CD4-positive, alpha-beta T cell (primary cell): Measurements from ENCODE around the gene ABLIM1. TPM values are rescaled to one million over a fixed set of nuclear protein-coding genes. Genes with fewer than 3 reads are reported as not detected.

ENCODE experiments used
- ATAC-seq: fragments of 200-7000 bp; cut with Tn5 transposase; one replicate; pipeline ENCODE4 v1.10.0; 2022; ENCODE audit warnings: mild to moderate bottlenecking; ENCODE audit not compliant: poor library complexity
- CTCF ChIA-PET: fragments of 350-600 bp; sonication (Branson Sonifier 250); formaldehyde crosslinking; loops from one replicate; lab custom pipeline; 2021; ENCODE audit warnings: antibody characterized with exemption, inconsistent platforms; lab: Charles Lee
- POLR2A ChIA-PET: fragments of 350-600 bp; sonication (Branson Sonifier 250); formaldehyde crosslinking; loops from one replicate; lab custom pipeline; 2021; ENCODE audit warnings: antibody characterized with exemption, inconsistent platforms; lab: Charles Lee
- DNase-seq, 14 experiments: peaks; one replicate each; pipeline ENCODE4 v3.0.0-alpha.2; 2013 to 2020; ENCODE audit warnings: mixed read lengths in 2 of 14
- H3K27ac ChIP-seq, 2 donors: one replicate each; pipeline versions ENCODE4 v1.5.1 to v1.7.0; 2013; ENCODE audit warnings: low read length in 2 of 2, low read depth in 1 of 2, mild to moderate bottlenecking in 1 of 2
- H3K27me3 ChIP-seq, 2 experiments: 1 replicate in 1 of 2; 2 replicates in 1 of 2; pipeline versions ENCODE4 v1.6.1 to v1.7.0; 2013; ENCODE audit warnings: low read length in 2 of 2, control low read depth in 1 of 2, mild to moderate bottlenecking in 1 of 2, moderate library complexity in 1 of 2; ENCODE audit not compliant: insufficient read depth in 2 of 2, control insufficient read depth in 1 of 2
- H3K36me3 ChIP-seq: one replicate; pipeline ENCODE4 v1.6.1; 2013; ENCODE audit warnings: low read length, control low read depth; ENCODE audit not compliant: insufficient read depth
- H3K4me1 ChIP-seq: one replicate; pipeline ENCODE4 v1.6.1; 2013; ENCODE audit warnings: low read length, control low read depth; ENCODE audit not compliant: insufficient read depth
- H3K4me3 ChIP-seq: one replicate; pipeline ENCODE4 v1.5.1; 2013; ENCODE audit warnings: mild to moderate bottlenecking, low read length, moderate library complexity
- H3K9me3 ChIP-seq, 2 experiments: 1 replicate in 1 of 2; 2 replicates in 1 of 2; pipeline versions ENCODE4 v1.6.1 to v1.7.0; 2013; ENCODE audit warnings: low read length in 2 of 2, mild to moderate bottlenecking in 2 of 2, control low read depth in 1 of 2, moderate library complexity in 1 of 2; ENCODE audit not compliant: control insufficient read depth in 1 of 2, insufficient read depth in 1 of 2
- H3K27ac Mint-ChIP-seq: one replicate; pipeline ENCODE4 v1.8.0; 2020; ENCODE audit warnings: mixed read lengths
- H3K27me3 Mint-ChIP-seq: one replicate; pipeline ENCODE4 v1.8.0; 2021; ENCODE audit warnings: mixed read lengths
- H3K36me3 Mint-ChIP-seq: one replicate; pipeline ENCODE4 v1.8.0; 2021; ENCODE audit warnings: low read depth, mixed read lengths
- H3K4me1 Mint-ChIP-seq: one replicate; pipeline ENCODE4 v1.8.0; 2021; ENCODE audit warnings: low read depth, mixed read lengths
- H3K4me3 Mint-ChIP-seq: one replicate; pipeline ENCODE4 v1.8.0; 2020; ENCODE audit warnings: mild to moderate bottlenecking, mixed read lengths
- H3K9me3 Mint-ChIP-seq: one replicate; pipeline ENCODE4 v1.8.0; 2020; ENCODE audit warnings: mixed read lengths
- CTCF ChIP-seq: fragments of 200-600 bp; IDR thresholded peaks from one replicate; pipeline ENCODE4 v1.8.0; 2022; ENCODE audit warnings: antibody characterized with exemption, mild to moderate bottlenecking
- intact Hi-C, 2 experiments: fragments of 100-400 bp; cut with DNase I in 1 of 2; cut with micrococcal nuclease in 1 of 2; formaldehyde crosslinking; loops; one replicate each; pipeline versions ENCODE4 v1.15.1 to v1.9.0; 2023 to 2025; cut with DNase I, micrococcal nuclease
- total RNA-seq, 174 experiments: library from RNA in 2 of 174; stranded (reverse) in 2 of 174; gene quantifications; one replicate each; pipeline ENCODE4 v1.2.3 and lab custom pipeline; 2021 to 2026

Gene ABLIM1
- total RNA-seq, 2 experiments from 2014 or later, result 217 to 224 TPM

DNA sequence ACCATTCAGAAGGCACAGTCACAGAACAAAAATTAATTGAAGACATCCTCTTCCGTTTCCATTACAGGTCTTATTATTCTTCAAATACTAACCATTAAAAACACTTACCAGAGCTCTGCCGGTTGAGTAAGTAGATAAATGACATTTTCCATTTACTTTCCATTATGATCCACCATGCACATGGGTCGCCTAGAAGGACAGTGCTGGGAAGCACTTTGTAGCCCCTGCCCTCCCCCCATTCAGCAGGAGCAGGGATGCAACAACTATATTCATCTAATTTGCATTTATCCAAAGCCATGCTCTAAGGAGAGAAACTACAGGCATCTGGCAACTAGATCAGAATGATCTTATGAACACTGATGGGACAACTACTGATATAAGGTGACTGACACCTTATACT is 177.0 kb downstream of the ABLIM1 start:
- Mint-ChIP-seq H3K9me3 (no peaks in the 10 kb centered on the region), H3K36me3 (peaks cover 92% of the 10 kb centered on the region), H3K27me3 (no peaks in the 10 kb centered on the region), H3K4me1 (peaks cover 90% of the 10 kb centered on the region), H3K27ac (peak overlapping the region; percentile 76), H3K4me3 (no peak overlapping the region)
- ATAC-seq (no peak), DNase-seq (no peak)
- Histone ChIP-seq H3K4me1 (peaks cover 10% of the 10 kb centered on the region), H3K36me3 (peaks cover 60% of the 10 kb centered on the region), H3K27me3 (no peaks in the 10 kb centered on the region), H3K4me3 (no peak overlapping the region), H3K9me3 (no peaks in the 10 kb centered on the region), H3K27ac (no peak overlapping the region)
- ChIA-PET POLR2A (no interaction called here), CTCF (no interaction called here)
- no peak for TF ChIP-seq CTCF
- intact Hi-C loops, result loop anchor here in 1 of 2 experiments (5.0 kb wide), 1 partner anchor 36 kb away; no protein-coding TSS in a partner anchor

DNA sequence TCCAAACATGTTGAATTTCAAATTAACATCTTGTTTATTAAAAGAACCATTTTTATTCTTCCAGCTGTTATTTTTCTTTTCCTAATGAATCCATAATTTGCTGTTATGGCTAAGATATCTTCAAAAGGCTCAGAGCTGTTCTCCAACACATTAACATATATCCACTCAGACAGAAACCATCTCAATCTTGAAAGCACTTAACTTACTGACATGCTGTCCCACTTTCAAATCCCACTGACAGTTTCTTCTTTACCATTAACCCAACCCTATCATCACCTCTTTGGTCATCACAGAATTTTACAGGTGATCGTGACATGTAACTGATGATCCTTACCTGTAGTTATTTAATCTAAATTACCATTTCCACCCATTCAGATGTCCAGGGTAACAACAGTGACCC is 178.2 kb downstream of the ABLIM1 start:
- Mint-ChIP-seq H3K9me3 (no peaks in the 10 kb centered on the region), H3K27ac (peak overlapping the region; percentile 76), H3K4me3 (no peak overlapping the region), H3K36me3 (peaks cover 90% of the 10 kb centered on the region), H3K27me3 (no peaks in the 10 kb centered on the region), H3K4me1 (peaks cover 91% of the 10 kb centered on the region)
- Histone ChIP-seq H3K4me3 (no peak overlapping the region), H3K9me3 (no peaks in the 10 kb centered on the region), H3K27me3 (no peaks in the 10 kb centered on the region), H3K27ac (no peak overlapping the region), H3K4me1 (peaks cover 14% of the 10 kb centered on the region), H3K36me3 (peaks cover 48% of the 10 kb centered on the region)
- DNase-seq (no peak), ATAC-seq (no peak)
- intact Hi-C loops, result loop anchor here in 1 of 2 experiments (5.0 kb wide), 1 partner anchor 37 kb away; no protein-coding TSS in a partner anchor
- ChIA-PET POLR2A (interaction anchor here (1.3 to 1.4 kb wide), 2 partner anchors 44 to 64 kb away, joined by 3 read pairs; no protein-coding TSS in a partner anchor), CTCF (no interaction called here)
- TF ChIP-seq CTCF, result no peak

DNA sequence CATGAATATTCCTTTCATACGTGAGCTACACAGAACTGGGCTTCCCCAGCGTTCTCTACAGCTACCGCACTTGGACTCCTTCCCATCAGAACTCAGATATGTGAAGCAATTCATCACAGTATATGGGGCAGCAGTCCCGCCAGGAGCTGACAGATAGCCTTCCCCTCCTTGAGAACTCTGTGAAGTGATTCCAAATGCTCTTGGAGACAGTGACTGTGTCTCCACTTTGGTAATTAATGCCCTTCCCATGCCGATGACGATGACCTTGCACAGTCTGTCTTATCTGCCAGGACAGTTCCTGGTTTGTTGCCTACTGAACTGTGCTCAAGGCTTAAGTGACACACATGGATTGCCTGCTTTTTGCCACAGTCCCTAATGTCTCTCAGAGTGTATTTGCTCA is 178.8 kb downstream of the ABLIM1 start:
- peaks cover 44% of the 10 kb centered on the region for H3K36me3 ChIP-seq
- no peak for DNase-seq
- H3K4me1 ChIP-seq, result peaks cover 14% of the 10 kb centered on the region
- intact Hi-C loops, result no loop called here
- POLR2A ChIA-PET, result interaction anchor here (0.7 to 1.4 kb wide), 4 partner anchors 17 to 65 kb away, joined by 3 to 4 read pairs (median 3); no protein-coding TSS in a partner anchor
- H3K9me3 ChIP-seq, result no peaks in the 10 kb centered on the region
- peaks cover 92% of the 10 kb centered on the region for H3K4me1 Mint-ChIP-seq
- no peaks in the 10 kb centered on the region for H3K27me3 Mint-ChIP-seq
- peaks cover 89% of the 10 kb centered on the region for H3K36me3 Mint-ChIP-seq
- H3K4me3 ChIP-seq, result no peak overlapping the region
- no peak for ATAC-seq
- no peaks in the 10 kb centered on the region for H3K27me3 ChIP-seq
- H3K4me3 Mint-ChIP-seq, result no peak overlapping the region
- CTCF ChIA-PET, result no interaction called here
- H3K9me3 Mint-ChIP-seq, result no peaks in the 10 kb centered on the region
- no peak for TF ChIP-seq CTCF
- H3K27ac Mint-ChIP-seq, result peak overlapping the region; percentile 76
- H3K27ac ChIP-seq, result no peak overlapping the region
